ENCODE data around the gene ACER3.
"Not testable (repeated sequence)": the region's sequence is repeated elsewhere in the genome, so short reads cannot be mapped to it uniquely, and the experiment has no call there.

ACER3 gene

DNA sequence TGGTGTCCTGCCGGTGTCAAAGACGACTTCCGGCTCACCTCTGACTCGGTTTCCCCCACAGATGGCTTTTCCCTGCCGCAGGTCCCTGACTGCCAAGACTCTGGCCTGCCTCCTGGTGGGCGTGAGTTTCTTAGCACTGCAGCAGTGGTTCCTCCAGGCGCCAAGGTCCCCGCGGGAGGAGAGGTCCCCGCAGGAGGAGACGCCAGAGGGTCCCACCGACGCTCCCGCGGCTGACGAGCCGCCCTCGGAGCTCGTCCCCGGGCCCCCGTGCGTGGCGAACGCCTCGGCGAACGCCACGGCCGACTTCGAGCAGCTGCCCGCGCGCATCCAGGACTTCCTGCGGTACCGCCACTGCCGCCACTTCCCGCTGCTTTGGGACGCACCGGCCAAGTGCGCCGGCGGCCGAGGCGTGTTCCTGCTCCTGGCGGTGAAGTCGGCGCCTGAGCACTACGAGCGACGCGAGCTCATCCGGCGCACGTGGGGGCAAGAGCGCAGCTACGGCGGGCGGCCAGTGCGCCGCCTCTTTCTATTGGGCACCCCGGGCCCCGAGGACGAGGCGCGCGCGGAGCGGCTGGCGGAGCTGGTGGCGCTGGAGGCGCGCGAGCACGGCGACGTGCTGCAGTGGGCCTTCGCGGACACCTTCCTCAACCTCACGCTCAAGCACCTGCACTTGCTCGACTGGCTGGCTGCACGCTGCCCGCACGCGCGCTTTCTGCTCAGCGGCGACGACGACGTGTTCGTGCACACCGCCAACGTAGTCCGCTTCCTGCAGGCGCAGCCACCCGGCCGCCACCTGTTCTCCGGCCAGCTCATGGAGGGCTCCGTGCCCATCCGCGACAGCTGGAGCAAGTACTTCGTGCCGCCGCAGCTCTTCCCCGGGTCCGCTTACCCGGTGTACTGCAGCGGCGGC lies 179.0 kb downstream of the ACER3 start:
- no peak for DNase-seq

DNA sequence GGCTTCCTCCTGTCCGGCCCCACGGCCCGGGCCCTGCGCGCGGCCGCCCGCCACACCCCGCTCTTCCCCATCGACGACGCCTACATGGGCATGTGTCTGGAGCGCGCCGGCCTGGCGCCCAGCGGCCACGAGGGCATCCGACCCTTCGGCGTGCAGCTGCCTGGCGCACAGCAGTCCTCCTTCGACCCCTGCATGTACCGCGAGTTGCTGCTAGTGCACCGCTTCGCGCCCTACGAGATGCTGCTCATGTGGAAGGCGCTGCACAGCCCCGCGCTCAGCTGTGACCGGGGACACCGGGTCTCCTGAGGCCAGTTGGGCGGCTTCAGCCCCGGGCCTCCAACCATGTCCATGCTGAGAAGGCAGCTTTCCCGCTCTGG lies 179.7 kb downstream of the ACER3 start:
- DNase-seq = no peak

DNA sequence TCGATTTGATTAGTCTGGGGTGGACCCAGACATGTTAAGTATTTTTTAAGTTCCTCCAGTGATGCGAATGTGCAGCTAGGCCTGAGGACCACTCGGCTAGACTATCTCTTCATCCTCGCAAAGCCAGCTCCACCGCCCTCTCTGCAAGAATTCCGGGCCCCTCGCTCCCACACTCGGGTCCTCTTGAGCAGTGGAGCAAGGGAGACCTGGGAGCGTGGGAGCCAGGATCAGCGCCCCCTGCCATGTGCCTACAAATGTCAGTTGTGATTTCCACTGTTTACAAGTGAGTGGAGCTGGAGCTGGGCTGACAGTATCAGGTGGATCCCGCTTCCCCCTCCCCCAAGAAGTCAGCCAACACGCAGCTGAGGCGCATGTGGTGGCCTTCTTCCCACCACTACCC lies 180.2 kb downstream of the ACER3 start:
- DNase-seq = no peak

DNA sequence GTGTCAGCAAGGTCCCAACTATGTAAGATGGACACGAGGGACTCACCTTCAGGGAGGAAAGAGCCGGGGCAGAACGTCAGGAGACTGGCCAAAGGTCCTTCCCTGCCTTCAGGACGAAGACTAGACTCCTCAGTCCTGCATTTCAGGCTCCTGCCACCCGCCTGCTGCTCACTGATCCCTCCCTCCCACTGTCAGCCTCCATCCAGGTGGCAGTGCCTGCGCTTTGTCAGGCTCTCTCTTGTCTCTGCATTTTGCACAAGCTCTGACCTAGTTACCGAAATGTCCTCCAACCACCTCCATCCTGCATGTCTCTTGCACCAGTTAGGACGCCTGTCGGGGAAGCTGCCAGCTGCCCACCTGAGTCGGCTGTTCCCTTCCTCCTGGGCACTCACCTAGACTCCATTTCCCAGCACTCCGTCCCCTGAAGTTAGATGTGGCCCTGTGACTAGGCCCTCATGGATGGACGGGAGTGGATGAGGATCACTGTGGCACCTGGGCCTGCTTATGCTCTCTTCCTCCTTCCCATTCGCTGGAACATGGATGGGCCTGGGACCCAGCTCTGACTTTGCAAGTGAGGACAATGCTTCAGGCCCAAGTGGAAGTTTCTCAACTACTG lies 181.5 kb downstream of the ACER3 start:
- no peak for DNase-seq

DNA sequence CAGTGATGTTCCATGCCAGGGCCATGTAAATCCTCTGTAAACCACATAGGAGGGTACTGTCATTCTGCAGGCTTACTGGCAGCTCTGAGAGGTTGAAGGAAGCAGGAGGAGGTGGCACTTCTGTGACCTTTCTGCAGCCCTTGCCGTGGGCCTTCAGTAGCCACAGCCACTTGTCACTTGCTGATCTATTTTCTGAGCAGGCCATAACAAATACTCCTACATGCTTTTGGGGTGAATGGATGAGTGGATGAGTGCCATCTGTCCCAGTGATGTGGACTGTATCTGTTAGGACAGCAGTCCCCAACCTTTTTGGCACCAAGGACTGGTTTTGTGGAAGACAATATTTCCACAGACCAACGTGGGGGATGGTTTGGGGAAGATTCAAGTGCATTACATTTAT lies 183.6 kb downstream of the ACER3 start:
- DNase-seq = no peak

DNA sequence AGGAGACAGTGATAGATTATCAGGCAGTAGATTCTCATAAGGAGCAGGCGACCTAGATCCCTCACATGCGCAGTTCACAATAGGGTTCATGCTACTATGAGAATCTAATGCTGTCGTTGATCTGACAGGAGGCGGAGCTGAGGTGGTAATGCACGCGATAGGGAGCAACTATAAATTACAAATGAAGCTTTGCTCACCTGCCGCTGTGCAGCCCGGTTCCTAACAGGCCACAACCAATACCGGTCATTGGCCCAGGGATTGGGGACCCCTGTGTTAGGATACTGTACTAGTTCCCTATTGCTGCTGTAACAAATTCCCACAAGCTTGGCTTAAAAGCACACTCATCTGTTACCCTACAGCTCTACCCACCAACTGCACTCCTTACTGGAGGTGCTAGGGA lies 184.2 kb downstream of the ACER3 start:
- DNase-seq = no peak

DNA sequence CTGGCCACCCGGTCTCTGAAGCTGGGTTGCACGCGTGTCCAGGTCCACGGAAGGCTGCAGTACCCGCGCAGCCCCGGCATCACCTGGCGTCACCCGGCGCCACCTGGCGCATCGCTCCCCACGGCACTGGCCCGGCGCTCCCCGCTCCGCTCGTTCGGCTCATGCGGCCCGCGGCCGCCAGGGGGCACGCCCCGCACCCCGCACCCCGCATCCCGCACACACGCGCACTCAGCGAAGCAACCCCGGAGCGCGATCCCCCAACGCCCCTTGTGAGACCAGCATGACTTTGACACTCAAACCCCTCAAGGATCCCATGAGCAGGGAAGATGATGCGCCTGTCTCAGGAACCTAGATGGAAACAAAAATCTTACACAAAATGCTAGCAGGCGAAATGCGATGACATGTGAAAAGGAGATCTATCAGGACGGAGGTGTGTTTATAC lies 185.4 kb downstream of the ACER3 start:
- peak in 2 of 14 donors; percentile 9 to 33 for DNase-seq

DNA sequence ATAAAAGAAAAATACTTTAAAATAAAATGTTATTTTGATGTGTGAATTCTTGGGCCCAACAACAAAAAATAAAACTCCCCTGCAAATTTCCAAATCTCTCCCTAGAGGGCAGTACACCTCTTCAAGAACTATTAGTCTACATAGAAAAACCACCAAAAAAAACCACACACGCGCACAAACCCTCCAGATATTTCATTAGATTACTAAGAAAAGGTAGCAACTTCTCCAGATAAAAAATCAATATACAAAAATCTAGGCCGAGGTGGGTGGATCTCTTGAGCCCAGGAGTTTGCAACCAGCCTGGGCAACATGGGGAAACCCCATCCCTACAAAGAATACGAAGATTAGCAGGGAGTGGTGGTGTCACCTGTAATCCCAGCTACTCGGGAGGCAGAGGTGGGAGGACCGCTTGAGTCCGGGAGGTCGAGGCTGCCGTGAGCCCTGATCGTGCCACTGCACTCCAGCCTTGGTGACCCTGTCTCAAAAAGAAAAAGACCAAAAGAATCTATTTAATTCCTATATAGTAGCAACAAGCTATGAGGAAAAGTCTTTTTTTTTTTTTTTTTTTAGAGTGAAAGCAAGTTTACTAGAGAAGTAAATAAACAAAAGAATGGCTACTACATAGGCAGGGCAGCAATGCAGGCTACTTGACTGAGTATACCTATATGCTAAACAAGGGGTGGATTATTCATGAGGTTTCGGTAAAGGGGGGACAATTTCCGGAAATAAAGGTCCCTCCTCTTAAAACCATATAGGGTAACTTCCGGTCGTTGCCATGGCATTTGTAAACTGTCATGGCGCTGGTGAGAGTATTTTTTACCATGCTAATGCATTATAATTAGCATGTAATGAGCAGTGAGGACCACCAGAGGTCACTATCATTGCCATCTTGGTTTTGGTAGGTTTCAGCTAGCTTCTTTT lies 186.5 kb downstream of the ACER3 start:
- peak in 10 of 14 donors; percentile 16 to 76 (median 52) for DNase-seq

- DNase-seq = not testable (repeated sequence)
These were observed 187.3 kb downstream of the ACER3 start for GRCh38 chr11:77047928-77048446.

- DNase-seq = no peak
These were observed 188.3 kb downstream of the ACER3 start for GRCh38 chr11:77049026-77049425.

GRCh38 chr11:77051511-77051910 lies 190.8 kb downstream of the ACER3 start:
- DNase-seq = no peak

DNA sequence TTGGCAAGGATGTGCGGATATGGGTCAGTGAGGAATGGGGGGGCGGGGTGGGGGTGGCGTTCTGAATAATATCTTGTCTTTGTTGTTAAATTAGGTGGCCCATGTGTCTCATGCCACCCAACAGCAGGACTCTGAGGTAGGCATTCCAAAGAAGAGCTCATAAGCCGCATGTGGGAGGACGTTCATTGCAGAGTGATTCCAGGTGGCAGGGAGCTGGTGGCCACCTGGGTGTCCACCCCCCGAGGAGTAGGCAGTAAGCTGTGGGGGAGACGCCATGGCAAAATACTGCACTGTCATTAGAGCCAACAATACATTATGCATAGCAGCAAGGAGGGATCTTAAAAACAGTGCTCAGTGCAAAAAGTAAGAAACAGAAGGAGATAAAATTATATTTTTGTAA lies 191.8 kb downstream of the ACER3 start:
- DNase-seq = no peak

GRCh38 chr11:77053217-77054015 lies 192.7 kb downstream of the ACER3 start:
- DNase-seq = no peak

GRCh38 chr11:77054084-77054483 lies 193.4 kb downstream of the ACER3 start:
- no peak for DNase-seq

DNA sequence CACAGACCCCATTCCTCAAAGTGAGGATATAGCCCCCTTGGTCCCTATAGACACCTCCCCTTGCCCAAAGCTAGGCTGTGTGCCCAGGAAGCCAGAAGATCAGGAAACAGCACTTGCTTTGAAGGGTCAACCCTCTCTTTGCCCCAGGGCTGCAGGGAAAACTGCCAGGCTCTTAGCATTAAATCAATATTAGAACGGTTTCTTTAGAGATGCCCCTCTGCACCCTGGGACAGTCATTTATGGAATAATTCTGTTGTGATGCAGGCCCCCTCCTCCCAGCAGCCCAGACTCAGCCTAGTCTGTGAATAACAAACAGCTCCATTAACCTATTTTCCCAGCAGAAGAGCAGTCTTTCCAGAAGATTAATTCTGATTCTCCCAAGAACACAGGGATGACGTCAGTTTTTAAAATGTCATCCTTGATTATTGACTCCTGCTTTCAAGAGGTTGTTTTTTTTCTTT lies 194.4 kb downstream of the ACER3 start:
- DNase-seq = no peak

- DNase-seq = no peak
These were observed 195.2 kb downstream of the ACER3 start for GRCh38 chr11:77055913-77056312.

DNA sequence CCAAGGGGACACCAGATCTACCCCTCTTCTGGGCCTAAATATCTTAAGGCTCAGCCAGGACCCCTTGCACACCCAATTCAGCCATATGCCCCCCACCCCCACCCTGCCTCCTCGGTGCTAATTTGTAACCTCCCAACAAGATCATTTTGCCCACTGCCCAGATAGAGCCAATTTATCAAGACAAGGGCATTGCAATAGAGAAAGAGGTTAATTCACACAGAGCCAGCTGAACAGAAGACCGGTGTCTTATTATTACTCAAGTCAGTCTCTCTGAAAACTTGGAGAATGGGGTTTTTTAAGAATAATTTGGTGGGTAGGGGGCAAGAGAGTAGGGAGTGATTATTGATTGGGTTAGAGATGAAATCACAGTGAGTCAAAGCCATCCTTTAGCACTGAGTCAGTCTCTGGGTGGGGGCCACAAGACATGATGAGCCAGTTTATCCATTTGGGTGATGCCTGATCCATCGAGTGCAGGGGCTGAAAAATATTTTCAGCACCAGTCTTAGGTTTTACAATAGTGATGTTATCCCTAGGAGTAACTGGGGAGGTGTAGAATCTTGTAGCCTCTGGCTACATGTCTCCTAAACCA lies 196.2 kb downstream of the ACER3 start:
- DNase-seq = no peak

DNA sequence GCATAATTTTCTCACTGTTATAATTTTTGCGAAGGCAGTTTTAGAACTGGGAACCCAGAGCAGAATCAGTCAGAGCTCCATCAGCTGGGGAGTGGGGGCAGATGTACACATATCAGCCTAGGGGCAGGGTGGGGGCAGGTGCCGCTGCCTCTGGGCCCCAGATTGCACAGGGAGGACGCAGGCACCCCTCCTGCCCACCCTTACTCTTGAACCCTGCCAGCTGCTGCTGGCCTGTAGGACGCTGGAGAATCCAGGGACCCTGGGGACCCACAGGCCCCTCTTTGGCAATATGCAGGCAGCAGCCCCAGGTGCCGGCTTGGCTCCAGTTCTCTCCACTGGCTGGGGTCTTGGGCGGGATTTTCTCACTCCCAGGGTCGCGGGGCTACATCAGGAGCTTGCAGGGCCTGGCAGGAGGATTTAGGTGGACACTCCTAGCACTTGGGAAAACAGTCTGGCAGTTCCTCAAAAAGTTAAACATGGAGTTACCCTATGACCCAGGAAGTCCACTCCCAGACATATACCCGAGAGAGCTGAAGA lies 197.3 kb downstream of the ACER3 start:
- DNase-seq = no peak

DNA sequence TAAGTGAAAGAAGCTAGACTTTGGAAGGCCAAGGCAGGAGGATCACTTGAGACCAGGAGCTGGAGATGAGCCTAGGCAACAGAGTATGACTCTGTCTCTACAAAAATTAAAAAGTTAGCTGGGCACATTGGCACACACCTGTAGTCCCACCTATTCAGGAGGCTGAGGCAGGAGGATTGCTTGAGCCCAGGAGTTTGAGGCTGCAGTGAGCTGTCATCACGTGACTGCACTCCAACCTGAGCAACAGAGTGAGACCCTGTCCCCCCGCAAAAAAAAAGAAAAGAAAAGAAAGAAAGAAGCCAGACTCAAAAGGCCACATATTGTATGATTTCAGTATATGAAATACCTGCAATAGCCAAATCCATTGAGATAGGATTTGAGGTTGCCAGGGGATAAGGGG lies 198.2 kb downstream of the ACER3 start:
- DNase-seq = no peak

- DNase-seq = no peak
These were observed 199.1 kb downstream of the ACER3 start for GRCh38 chr11:77059806-77060205.

DNA sequence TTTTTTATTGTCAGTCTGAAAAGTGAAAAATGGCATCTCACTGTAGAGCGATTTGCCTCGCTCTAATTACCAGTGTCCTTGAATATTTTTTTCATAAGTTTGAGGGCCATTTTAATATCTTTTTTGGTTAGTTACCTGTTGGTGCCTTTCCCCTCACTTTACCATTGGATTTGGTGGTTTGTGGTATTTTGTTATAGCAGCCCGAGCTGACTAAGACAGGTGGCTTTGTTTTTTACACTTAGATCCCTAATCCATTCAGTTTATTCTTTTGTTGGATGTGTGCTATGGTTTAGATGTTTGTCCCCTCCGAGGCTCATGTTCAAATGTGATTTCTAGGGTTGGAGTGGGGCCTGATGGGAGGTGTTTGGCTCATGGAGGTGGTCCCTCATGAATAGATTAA lies 199.5 kb downstream of the ACER3 start:
- no peak for DNase-seq
